ENCODE data around the gene E2F8. TPM values are rescaled to one million over a fixed set of nuclear protein-coding genes. Genes with fewer than 3 reads are reported as not detected.

Gene E2F8
- polyA plus RNA-seq, 4 donors: 6.9 to 9.2 (median 8.4) TPM

GRCh38 chr11:19194620-19195308 lies 46.0 kb downstream of the E2F8 start:
- DNase-seq (ENCODE audit: low read depth in 4 of 4, low spot score in 3 of 4): no peak

DNA sequence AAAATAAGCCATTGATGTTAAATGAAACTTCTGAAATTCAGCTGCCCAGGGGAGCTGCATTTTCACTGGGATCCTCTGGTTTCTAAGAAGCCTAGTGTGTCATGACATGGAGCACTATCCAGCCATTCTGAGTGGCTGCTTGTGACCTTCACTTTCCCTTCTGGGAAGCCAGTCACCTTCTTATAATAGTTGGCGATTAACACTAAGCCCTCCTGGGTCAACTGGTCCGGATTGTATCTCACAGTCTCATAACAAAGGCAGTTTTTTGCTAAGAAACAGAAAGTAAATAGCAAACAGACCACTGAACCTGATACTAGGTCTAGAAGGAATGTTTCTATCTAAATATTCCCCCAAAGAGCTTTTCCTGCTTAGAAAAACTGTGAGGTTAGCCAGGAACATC lies 46.8 kb downstream of the E2F8 start:
- no peak for DNase-seq (ENCODE audit: low read depth in 4 of 4, low spot score in 3 of 4)

GRCh38 chr11:19191530-19192169 lies 49.1 kb downstream of the E2F8 start:
- no peak for DNase-seq (ENCODE audit: low read depth in 4 of 4, low spot score in 3 of 4)

DNA sequence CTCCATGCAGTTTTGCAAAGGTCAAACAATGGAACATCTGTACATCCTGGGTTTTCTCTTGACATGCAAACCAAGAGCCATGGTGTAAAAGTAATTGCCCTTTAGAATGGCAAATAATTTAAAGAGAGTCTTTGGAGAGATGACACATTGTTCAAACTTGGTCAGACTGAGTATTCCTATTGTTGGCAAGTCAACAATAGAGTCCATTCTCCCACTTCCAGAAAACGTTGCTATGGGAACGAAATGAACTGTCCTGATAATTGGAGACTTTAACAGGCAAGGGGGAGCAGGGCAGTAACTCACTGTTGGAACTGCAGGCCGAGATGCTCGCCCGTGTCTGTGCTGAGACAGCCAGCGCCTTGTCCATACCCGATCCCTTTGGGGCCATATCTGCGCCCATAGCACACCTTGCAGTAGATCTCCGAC lies 52.9 kb downstream of the E2F8 start:
- DNase-seq (ENCODE audit: low read depth in 4 of 4, low spot score in 3 of 4): no peak

DNA sequence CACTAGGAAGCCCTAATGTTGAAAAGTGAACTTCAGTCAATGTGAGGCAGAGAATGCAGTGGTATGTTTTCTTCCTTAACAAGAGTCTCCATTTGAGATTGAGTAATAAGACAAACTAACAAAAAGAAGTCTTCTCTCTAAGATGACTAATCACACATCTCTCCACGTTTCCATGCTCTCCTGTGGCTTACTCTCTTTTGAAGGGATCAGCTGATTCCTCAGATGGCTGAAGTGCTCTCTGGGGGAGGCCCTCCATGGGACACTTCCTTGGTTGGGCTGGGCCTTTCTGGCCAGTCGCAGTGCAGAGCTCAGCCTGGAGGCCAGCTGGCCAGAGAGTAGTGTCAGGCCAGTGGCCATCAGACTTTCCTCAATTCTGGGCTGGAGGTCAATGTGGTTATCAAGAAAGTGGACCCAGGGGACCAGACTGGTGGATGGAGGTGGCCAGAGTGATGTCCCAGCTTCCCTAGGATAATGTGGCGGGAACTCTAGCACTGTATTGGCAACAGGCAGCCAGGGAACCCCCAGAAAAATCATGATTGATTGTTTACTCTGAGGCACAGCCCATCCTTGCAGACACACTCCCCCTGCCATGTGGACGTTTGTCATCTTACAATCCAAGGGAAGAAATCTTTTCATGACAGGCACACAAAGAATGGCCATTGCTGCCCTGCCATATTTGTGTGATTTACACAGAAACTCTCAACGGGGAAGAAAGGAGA lies 53.5 kb downstream of the E2F8 start:
- no peak for DNase-seq (ENCODE audit: low read depth in 4 of 4, low spot score in 3 of 4)

GRCh38 chr11:19185516-19186052 lies 55.2 kb downstream of the E2F8 start:
- no peak for DNase-seq (ENCODE audit: low read depth in 4 of 4, low spot score in 3 of 4)

DNA sequence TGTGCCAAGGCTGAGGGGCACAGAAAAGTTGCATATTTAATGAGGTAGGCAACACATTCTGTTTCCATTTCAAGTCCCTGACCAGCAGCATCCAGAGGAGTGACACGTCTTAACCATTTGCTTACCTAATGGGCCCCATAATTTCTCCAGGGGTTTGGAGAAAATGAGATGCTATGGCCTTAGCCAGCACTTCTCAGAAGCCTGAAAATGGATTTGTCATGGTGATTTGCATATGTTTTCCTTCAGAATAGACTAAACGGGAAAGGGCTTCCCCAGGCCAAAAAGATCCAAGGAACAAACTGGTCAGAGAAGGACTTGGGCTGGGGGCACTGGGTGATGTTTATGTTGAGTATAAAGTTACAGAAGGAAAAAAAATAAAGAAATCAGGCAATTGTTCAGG lies 55.7 kb downstream of the E2F8 start:
- DNase-seq (ENCODE audit: low read depth in 4 of 4, low spot score in 3 of 4): no peak

DNA sequence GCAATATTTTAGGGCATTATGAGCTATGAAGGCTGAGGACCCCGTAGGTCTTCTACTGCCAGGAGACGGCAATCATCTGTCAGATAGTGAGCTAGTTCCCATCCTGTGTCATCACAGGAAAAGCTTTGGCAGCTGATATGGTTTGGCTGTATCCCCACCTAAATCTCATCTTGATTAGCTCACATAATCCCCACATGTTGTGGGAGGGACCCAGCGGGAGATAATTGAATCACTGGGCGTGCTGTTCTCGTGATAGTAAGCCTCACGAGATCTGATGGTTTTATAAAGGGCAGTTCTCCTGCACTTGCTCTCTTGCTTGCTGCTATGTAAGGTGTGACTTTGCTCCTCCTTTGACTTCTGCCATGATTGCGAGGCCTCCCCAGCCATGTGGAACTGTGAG lies 57.1 kb downstream of the E2F8 start:
- DNase-seq (ENCODE audit: low read depth in 4 of 4, low spot score in 3 of 4): no peak

GRCh38 chr11:19181531-19182261 lies 59.0 kb downstream of the E2F8 start:
- no peak for DNase-seq (ENCODE audit: low read depth in 4 of 4, low spot score in 3 of 4)

GRCh38 chr11:19176629-19177186 lies 64.0 kb downstream of the E2F8 start:
- no peak for DNase-seq (ENCODE audit: low read depth in 4 of 4, low spot score in 3 of 4)

Other genes starting within 250 kb of the E2F8 start
- gene MRGPRX2, start 180.2 kb downstream of the E2F8 start, polyA plus RNA-seq (ENCODE audit: insufficient read length in 4 of 4): not detected
- 10 to 100 TPM; 18.4 to 22.3 (median 21.0) TPM for gene ZDHHC13, start 123.8 kb downstream of the E2F8 start, polyA plus RNA-seq (ENCODE audit: insufficient read length in 4 of 4)
- under 1 TPM in 1 of 4 donors, not detected in 3; 0.27 TPM for gene CSRP3, start 39.0 kb downstream of the E2F8 start, polyA plus RNA-seq (ENCODE audit: insufficient read length in 4 of 4)